Liver (tissue), 9 donors: ENCODE data around the gene SNRNP48. TPM values are rescaled to one million over a fixed set of nuclear protein-coding genes. Genes with fewer than 3 reads are reported as not detected.

ENCODE experiments used
- DNase-seq: peaks from one replicate; pipeline ENCODE4 v3.0.0-alpha.2; 2017; ENCODE audit warnings: low spot score
- H3K27ac ChIP-seq, 2 donors: one replicate each; pipeline ENCODE4 v1.7.0; 2013; ENCODE audit warnings: inconsistent platforms in 2 of 2, low read length in 2 of 2, control low read depth in 1 of 2, low read depth in 1 of 2, mild to moderate bottlenecking in 1 of 2
- H3K27me3 ChIP-seq, 4 donors: one replicate each; pipeline versions ENCODE4 v1.6.1 to v1.7.0; 2013; ENCODE audit warnings: low read length in 3 of 4, inconsistent platforms in 1 of 4, mild to moderate bottlenecking in 1 of 4, moderate library complexity in 1 of 4; ENCODE audit not compliant: control insufficient read depth in 4 of 4, insufficient read depth in 4 of 4
- H3K36me3 ChIP-seq, 4 donors: one replicate each; pipeline versions ENCODE4 v1.6.1 to v1.7.0; 2013; ENCODE audit warnings: low read length in 3 of 4, mild to moderate bottlenecking in 3 of 4, low read depth in 1 of 4, moderate library complexity in 1 of 4; ENCODE audit not compliant: control insufficient read depth in 4 of 4, insufficient read depth in 3 of 4
- H3K4me1 ChIP-seq, 4 donors: one replicate each; pipeline versions ENCODE4 v1.6.1 to v1.7.0; 2013; ENCODE audit warnings: low read length in 3 of 4, mild to moderate bottlenecking in 3 of 4, moderate library complexity in 1 of 4; ENCODE audit not compliant: control insufficient read depth in 4 of 4, insufficient read depth in 4 of 4
- H3K4me3 ChIP-seq, 3 donors: one replicate each; pipeline versions ENCODE4 v1.6.1 to v1.7.0; 2013; ENCODE audit warnings: low read length in 3 of 3, control low read depth in 1 of 3, low read depth in 1 of 3, mild to moderate bottlenecking in 1 of 3
- H3K9ac ChIP-seq, 2 donors: one replicate each; pipeline ENCODE4 v1.7.0; 2013; ENCODE audit warnings: low read length in 2 of 2, mild to moderate bottlenecking in 2 of 2, moderate library complexity in 2 of 2, control low read depth in 1 of 2, low read depth in 1 of 2
- H3K9me3 ChIP-seq, 4 donors: one replicate each; pipeline versions ENCODE4 v1.6.1 to v1.7.0; 2013; ENCODE audit warnings: low read length in 3 of 4; ENCODE audit not compliant: control insufficient read depth in 4 of 4
- EGR1 ChIP-seq, 2 donors: IDR thresholded peaks; 2 replicates each; pipeline ENCODE4 v1.6.1; 2016 to 2018; ENCODE audit warnings: antibody characterized with exemption in 2 of 2, low read depth in 2 of 2
- FOXA1 ChIP-seq: IDR thresholded peaks from 2 replicates; pipeline ENCODE4 v1.6.1; 2016; ENCODE audit warnings: antibody characterized with exemption
- FOXA2 ChIP-seq: IDR thresholded peaks from 2 replicates; pipeline ENCODE4 v1.6.1; 2016; ENCODE audit warnings: antibody characterized with exemption
- GABPA ChIP-seq, 2 donors: IDR thresholded peaks in 1 of 2; conservative IDR thresholded peaks in 1 of 2; 2 replicates each; pipeline ENCODE4 v1.6.1; 2016; ENCODE audit warnings: antibody characterized with exemption in 2 of 2, mild to moderate bottlenecking in 1 of 2, moderate library complexity in 1 of 2
- HNF4A ChIP-seq, 2 donors: conservative IDR thresholded peaks; 2 replicates each; pipeline ENCODE4 v1.6.1; 2016; ENCODE audit warnings: antibody characterized with exemption in 2 of 2, mild to moderate bottlenecking in 2 of 2
- JUND ChIP-seq, 2 donors: IDR thresholded peaks; 2 replicates each; pipeline ENCODE4 v1.6.1; 2016; ENCODE audit warnings: antibody characterized with exemption in 2 of 2
- MAX ChIP-seq: IDR thresholded peaks from 2 replicates; pipeline ENCODE4 v1.6.1; 2016; ENCODE audit warnings: antibody characterized with exemption
- NR2F2 ChIP-seq: IDR thresholded peaks from 2 replicates; pipeline ENCODE4 v1.6.1; 2016; ENCODE audit warnings: antibody characterized with exemption
- RAD21 ChIP-seq, 2 donors: IDR thresholded peaks; 2 replicates each; pipeline ENCODE4 v1.6.1; 2016; ENCODE audit warnings: antibody characterized with exemption in 2 of 2, mild to moderate bottlenecking in 2 of 2
- REST ChIP-seq: IDR thresholded peaks from 2 replicates; pipeline ENCODE4 v1.6.1; 2016; ENCODE audit warnings: antibody characterized with exemption, mild to moderate bottlenecking
- RXRA ChIP-seq, 2 donors: IDR thresholded peaks; 2 replicates each; pipeline ENCODE4 v1.6.1; 2017 to 2018; ENCODE audit warnings: antibody characterized with exemption in 2 of 2, mild to moderate bottlenecking in 1 of 2
- SP1 ChIP-seq: IDR thresholded peaks from 2 replicates; pipeline ENCODE4 v1.6.1; 2018; ENCODE audit warnings: antibody characterized with exemption, mild to moderate bottlenecking
- TAF1 ChIP-seq: conservative IDR thresholded peaks from 2 replicates; pipeline ENCODE4 v1.6.1; 2016; ENCODE audit warnings: antibody characterized with exemption, mild to moderate bottlenecking
- YY1 ChIP-seq: IDR thresholded peaks from 2 replicates; pipeline ENCODE4 v1.6.1; 2016; ENCODE audit warnings: antibody characterized with exemption, mild to moderate bottlenecking
- WGBS: extraction: QIAGEN DNeasy Blood & Tissue Kit; methylation state at CpG from one replicate; pipeline ENCODE4 v1.1.7; 2013; 5-methylcytosine and 5-hydroxymethylcytosine counted together
- polyA plus RNA-seq, 2 donors: library from polyadenylated mRNA; stranded (reverse) in 1 of 2; unstranded in 1 of 2; fragments of 200-250 nt in 1 of 2; fragments of >200 nt in 1 of 2; fragmentation: Nextera tagmentation in 1 of 2; extraction: Ambion mirVana in 1 of 2; gene quantifications; one replicate each; pipeline versions ENCODE4 v1.2.1 to v1.2.3, GENCODE V29; 2013 to 2015
- total RNA-seq, 2 donors: library from RNA; depleted of rRNA; stranded (reverse); fragments of >200 nt; gene quantifications; one replicate each; pipeline ENCODE4 v1.2.3, GENCODE V29; 2014
- donor health status: healthy.
- donor health status: healthy.
- donor health status: healthy.
- donor health status: healthy.
- donor health status: healthy.

SNRNP48 gene
- 1 to 10 TPM; 8.5 to 9.7 TPM for total RNA-seq
- polyA plus RNA-seq = 1 to 10 TPM; 5.0 to 8.3 TPM

GRCh38 chr6:7589949-7590917 is at the start of gene SNRNP48:
SNRNP48 (plus strand) TSS chr6:7590198; CDS start chr6:7590258, 60 bp downstream.
- Histone ChIP-seq H3K4me1 (peaks cover 5 to 30% (median 11%) of the 10 kb centered on the region in 4 donors), H3K27me3 (no peaks in the 10 kb centered on the region), H3K4me3 (peak within 1 kb of the TSS; percentile 77 to 92 (median 86)), H3K36me3 (peaks cover under 1 to 4% (median 3%) of the 10 kb centered on the region in 4 donors), H3K27ac (peak within 1 kb of the TSS; percentile 62 to 63), H3K9ac (peak within 1 kb of the TSS; percentile 53 to 86), H3K9me3 (no peaks in the 10 kb centered on the region)
- WGBS = under 1% methylated on average over 72 of the region's 72 CpGs
- TF ChIP-seq GABPA (IDR thresholded peaks at IDR 0.05 in 1 of 2, conservative IDR thresholded peaks at IDR 0.05 in 1 of 2) = no peak
- TF ChIP-seq SP1 = peak; percentile 51
- peak; percentile 34 for TF ChIP-seq REST
- TF ChIP-seq FOXA1 = no peak
- TF ChIP-seq MAX = peak; percentile 59
- no peak for TF ChIP-seq JUND (IDR thresholded peaks at IDR 0.05)
- TF ChIP-seq EGR1 (IDR thresholded peaks at IDR 0.05; ENCODE audit: low read depth in 2 of 2) = no peak
- peak; percentile 9 to 27 for TF ChIP-seq RAD21 (IDR thresholded peaks at IDR 0.05)
- peak in 1 of 2 donors; percentile 10 for TF ChIP-seq RXRA (IDR thresholded peaks at IDR 0.05)
- peak; percentile 69 for TF ChIP-seq YY1
- peak; percentile 54 for TF ChIP-seq TAF1
- DNase-seq = peak; percentile 98

GRCh38 chr6:7540595-7540994 is 49.4 kb upstream of the SNRNP48 start:
- peaks cover 2 to 18% (median 13%) of the 10 kb centered on the region in 4 donors for H3K4me1 ChIP-seq
- no peaks in the 10 kb centered on the region for H3K9me3 ChIP-seq
- peak overlapping the region; percentile 93 to 95 for H3K27ac ChIP-seq
- H3K27me3 ChIP-seq = no peaks in the 10 kb centered on the region
- H3K4me3 ChIP-seq = no peak overlapping the region
- no peak for DNase-seq
- WGBS = 60% methylated on average over 17 of the region's 17 CpGs
- H3K36me3 ChIP-seq = no peaks in the 10 kb centered on the region
- H3K9ac ChIP-seq = peak overlapping the region in 1 of 2 donors; percentile 59
- TF ChIP-seq GABPA (IDR thresholded peaks at IDR 0.05 in 1 of 2, conservative IDR thresholded peaks at IDR 0.05 in 1 of 2) (no peak), JUND (IDR thresholded peaks at IDR 0.05) (no peak), FOXA2 (no peak), SP1 (no peak), TAF1 (no peak), REST (no peak), YY1 (no peak), HNF4A (conservative IDR thresholded peaks at IDR 0.05) (no peak), NR2F2 (no peak), MAX (no peak)
